Measurements from ENCODE around the gene ELOVL3.

ELOVL3 gene

DNA sequence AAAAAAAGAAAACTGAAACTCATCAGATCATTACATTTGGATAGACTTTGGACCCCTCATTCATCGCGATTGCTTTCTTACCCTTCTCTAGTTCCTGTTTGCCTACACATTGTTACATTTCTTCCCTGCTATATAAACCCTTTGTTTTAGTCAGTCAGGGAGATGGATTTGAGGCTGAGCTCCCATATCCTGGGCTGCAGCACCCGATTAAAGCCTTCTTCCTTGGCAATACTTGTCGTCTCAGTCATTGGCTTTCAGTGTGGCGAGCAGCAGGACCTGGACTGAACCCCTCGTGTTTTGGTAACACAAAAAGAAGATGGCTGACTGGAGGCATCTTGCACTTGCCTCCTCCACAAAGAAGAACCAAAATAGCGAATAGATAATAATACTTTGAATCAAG is 34.1 kb upstream of the ELOVL3 start:
- TF ChIP-seq, protein P1, sequence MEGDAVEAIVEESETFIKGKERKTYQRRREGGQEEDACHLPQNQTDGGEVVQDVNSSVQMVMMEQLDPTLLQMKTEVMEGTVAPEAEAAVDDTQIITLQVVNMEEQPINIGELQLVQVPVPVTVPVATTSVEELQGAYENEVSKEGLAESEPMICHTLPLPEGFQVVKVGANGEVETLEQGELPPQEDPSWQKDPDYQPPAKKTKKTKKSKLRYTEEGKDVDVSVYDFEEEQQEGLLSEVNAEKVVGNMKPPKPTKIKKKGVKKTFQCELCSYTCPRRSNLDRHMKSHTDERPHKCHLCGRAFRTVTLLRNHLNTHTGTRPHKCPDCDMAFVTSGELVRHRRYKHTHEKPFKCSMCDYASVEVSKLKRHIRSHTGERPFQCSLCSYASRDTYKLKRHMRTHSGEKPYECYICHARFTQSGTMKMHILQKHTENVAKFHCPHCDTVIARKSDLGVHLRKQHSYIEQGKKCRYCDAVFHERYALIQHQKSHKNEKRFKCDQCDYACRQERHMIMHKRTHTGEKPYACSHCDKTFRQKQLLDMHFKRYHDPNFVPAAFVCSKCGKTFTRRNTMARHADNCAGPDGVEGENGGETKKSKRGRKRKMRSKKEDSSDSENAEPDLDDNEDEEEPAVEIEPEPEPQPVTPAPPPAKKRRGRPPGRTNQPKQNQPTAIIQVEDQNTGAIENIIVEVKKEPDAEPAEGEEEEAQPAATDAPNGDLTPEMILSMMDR (IDR thresholded peaks at IDR 0.05; ENCODE audit: borderline replicate concordance, control extremely low read depth, extremely low read depth, insufficient read depth, missing control alignments), result no peak
- no peak for DNase-seq (ENCODE audit: low spot score)

DNA sequence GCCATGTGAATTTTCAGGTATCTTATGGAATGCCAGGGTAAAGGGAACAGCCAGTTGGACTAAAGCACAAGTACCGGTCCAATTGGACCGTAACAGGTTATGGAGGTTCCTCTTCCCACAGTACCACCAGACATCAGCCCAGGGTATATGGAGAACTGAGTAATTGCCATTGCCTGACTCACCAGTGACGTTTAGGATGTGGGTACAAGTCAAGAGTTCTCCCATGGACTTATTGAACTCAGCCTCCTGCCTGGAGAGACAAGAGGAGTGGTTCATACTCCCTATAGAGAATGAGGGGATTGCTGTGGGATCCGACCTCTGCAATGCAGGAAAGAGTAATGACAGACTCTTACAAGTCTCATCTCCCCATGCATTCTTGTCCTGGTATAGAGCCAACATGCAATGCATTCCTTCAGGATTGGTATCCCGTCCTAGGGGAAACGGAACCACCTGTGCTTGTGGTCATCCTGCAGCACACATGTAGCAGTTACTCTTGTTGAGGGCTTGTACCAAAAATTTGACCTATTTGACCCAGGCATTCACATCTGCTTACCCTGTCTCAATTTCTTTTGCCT is 30.7 kb upstream of the ELOVL3 start:
- in situ Hi-C loops (cut with MboI; ENCODE audit: low sequenced_read_pairs, unreplicated experiment), result no loop called here
- TF ChIP-seq, protein P1 (IDR thresholded peaks at IDR 0.05; ENCODE audit: borderline replicate concordance, control extremely low read depth, extremely low read depth, insufficient read depth, missing control alignments), result no peak
- DNase-seq (ENCODE audit: low spot score), result no peak

More for the DNA sequence above, 34.1 kb upstream of the ELOVL3 start:
- in situ Hi-C loops (cut with MboI; ENCODE audit: low sequenced_read_pairs, unreplicated experiment), result no loop called here

DNA sequence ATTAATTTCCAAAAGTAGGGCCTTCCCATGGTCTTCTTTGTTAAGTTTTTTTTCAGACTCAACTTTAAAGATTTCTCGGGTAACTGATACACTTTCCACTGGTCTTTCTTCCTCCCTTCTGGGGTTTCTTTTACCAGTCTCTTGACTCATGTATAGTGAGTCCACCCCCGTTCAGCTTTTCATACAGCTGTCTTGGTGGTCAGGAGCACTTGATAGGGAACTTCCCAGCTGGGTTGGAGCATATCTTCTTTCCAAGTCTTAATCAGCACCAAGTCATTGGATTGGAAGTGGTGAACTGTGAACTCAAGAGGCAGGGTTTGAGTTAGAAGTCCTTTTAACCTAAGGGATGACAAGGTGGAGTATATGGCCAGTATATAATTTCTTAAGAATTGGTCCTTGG is 29.2 kb upstream of the ELOVL3 start:
- TF ChIP-seq, protein P1 (IDR thresholded peaks at IDR 0.05; ENCODE audit: borderline replicate concordance, control extremely low read depth, extremely low read depth, insufficient read depth, missing control alignments), result no peak
- in situ Hi-C loops (cut with MboI; ENCODE audit: low sequenced_read_pairs, unreplicated experiment), result no loop called here
- peak; percentile 48 for DNase-seq (ENCODE audit: low spot score)

DNA sequence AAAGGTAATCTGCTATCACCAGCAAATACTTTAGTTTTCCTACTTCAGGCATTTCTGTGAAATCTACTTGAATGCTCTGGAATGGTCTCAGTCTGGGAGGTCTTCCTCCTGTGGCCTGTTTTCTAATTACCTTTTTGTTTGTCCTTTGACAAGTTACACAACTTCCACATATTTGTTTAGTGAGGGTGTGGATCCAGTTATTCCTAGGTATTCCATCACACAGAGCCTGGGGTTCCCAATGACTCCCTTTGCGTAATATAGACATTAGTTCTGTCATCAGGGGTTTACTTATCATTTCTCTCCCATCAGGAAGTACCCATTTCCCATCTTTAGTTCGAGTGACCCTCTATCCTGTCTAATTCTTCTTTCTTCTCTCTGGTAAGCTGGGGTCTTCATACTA is 28.1 kb upstream of the ELOVL3 start:
- no peak for DNase-seq (ENCODE audit: low spot score)
- TF ChIP-seq, protein P1 (IDR thresholded peaks at IDR 0.05; ENCODE audit: borderline replicate concordance, control extremely low read depth, extremely low read depth, insufficient read depth, missing control alignments), result no peak
- in situ Hi-C loops (cut with MboI; ENCODE audit: low sequenced_read_pairs, unreplicated experiment), result no loop called here

DNA sequence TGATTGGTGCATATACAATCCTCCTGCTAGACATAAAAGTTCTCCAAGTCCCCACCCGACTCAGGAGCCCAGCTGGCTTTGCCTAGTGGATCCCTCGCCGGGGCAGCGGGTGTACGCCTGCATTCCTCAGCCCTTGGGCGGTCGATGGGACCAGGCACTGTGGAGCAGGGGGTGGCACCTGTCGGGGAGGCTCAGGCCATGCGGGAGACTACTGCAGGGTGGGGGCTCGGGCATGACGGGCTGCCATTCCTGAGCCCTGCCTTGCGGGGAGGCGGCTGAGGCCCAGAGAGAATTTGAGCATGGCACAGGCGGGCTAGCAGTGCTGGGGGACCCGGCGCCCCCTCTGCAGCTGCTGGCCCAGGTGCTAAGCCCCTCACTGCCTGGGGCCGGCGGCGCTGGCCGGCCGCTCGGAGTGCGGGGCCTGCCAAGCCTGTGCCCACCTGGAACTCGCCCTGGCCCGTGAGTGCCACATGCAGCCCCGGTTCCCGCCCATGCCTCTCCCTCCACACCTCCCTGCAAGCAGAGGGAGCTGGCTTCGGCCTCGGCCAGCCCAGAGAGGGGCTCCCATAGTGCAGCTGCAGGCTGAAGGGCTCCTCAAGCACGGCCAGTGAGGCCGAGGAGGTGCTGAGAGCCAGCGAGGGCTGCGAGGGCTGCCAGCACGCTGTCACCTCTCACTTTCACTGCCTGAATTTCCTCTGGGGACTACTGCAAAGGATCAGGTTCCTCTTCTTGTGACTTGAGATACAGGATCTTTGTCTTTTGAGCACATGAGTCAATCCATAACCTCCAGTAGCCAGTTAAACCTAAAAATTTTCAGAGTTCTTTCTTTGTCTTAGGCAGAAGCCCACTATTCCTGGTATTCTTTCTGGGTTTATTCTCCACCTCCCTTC is 25.1 kb upstream of the ELOVL3 start:
- in situ Hi-C loops (cut with MboI; ENCODE audit: low sequenced_read_pairs, unreplicated experiment), result no loop called here
- DNase-seq (ENCODE audit: low spot score), result no peak

DNA sequence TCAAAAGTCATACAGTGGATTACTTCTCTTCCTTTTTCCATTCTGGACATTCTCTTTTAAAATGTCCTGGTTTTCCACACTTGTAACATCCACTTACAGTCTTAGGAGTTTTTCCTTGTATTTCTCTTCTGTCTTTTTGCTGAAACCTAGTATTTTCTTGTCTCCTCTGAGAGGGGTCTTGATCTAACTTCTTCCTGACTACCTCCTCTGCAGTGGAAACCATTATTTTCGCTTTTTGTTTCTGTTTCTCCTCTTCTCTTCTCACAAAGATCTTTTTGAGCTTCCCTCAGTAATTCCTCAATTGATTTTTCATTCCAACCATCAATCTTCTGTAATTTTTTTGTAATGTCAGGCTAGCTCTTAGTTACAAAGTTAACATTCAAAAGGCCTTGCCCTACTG is 23.7 kb upstream of the ELOVL3 start:
- in situ Hi-C loops (cut with MboI; ENCODE audit: low sequenced_read_pairs, unreplicated experiment), result no loop called here
- TF ChIP-seq, protein P1 (IDR thresholded peaks at IDR 0.05; ENCODE audit: borderline replicate concordance, control extremely low read depth, extremely low read depth, insufficient read depth, missing control alignments), result no peak
- peak; percentile 44 for DNase-seq (ENCODE audit: low spot score)

More for the DNA sequence above, 25.1 kb upstream of the ELOVL3 start:
- TF ChIP-seq, protein P1 (IDR thresholded peaks at IDR 0.05; ENCODE audit: borderline replicate concordance, control extremely low read depth, extremely low read depth, insufficient read depth, missing control alignments), result no peak

Data from GM13976 (cell line).